Suprapubic skin (tissue), 4 donors: ENCODE measurements around the gene LPAR4. TPM values are rescaled to one million over a fixed set of nuclear protein-coding genes. Genes with fewer than 3 reads are reported as not detected.
A peak's percentile ranks its signal among the peaks of the same experiment; 100 is the strongest.

Experiments
- DNase-seq, 2 donors: peaks; one replicate each; pipeline ENCODE4 v3.0.0-alpha.2; 2019; ENCODE audit warnings: low spot score in 2 of 2
- H3K27ac ChIP-seq: fragments of 200-600 bp; sonication (generic); one replicate; pipeline ENCODE4 v1.5.1; 2019
- H3K27me3 ChIP-seq: fragments of 200-600 bp; sonication (generic); one replicate; pipeline ENCODE4 v1.5.1; 2019
- H3K36me3 ChIP-seq: fragments of 200-600 bp; sonication (generic); one replicate; pipeline ENCODE4 v1.5.1; 2019
- H3K4me1 ChIP-seq: fragments of 200-600 bp; sonication (generic); one replicate; pipeline ENCODE4 v1.5.1; 2019
- H3K4me3 ChIP-seq: fragments of 200-600 bp; sonication (generic); one replicate; pipeline ENCODE4 v1.5.1; 2019; ENCODE audit warnings: mild to moderate bottlenecking
- H3K9me3 ChIP-seq: fragments of 200-600 bp; sonication (generic); one replicate; pipeline ENCODE4 v1.5.1; 2019
- CTCF ChIP-seq, 2 donors: fragments of 200-600 bp in 1 of 2; fragments of 450-650 bp in 1 of 2; sonication (generic) in 1 of 2; IDR thresholded peaks; one replicate each; pipeline ENCODE4 v1.5.1; 2016 to 2019; ENCODE audit warnings: antibody characterized with exemption in 2 of 2, mild to moderate bottlenecking in 1 of 2, moderate library complexity in 1 of 2
- EP300 ChIP-seq: sonication (generic); formaldehyde crosslinking; IDR thresholded peaks from one replicate; pipeline ENCODE4 v1.6.1; 2017; ENCODE audit warnings: antibody characterized with exemption
- POLR2A ChIP-seq, 2 donors: fragments of 450-650 bp; IDR thresholded peaks; one replicate each; pipeline ENCODE4 v1.6.1; 2017; ENCODE audit warnings: antibody characterized with exemption in 2 of 2, mild to moderate bottlenecking in 2 of 2, moderate library complexity in 2 of 2
- POLR2AphosphoS5 ChIP-seq, 3 donors: sonication (generic); formaldehyde crosslinking; IDR thresholded peaks; one replicate each; pipeline ENCODE4 v1.6.1; 2017; ENCODE audit warnings: antibody characterized with exemption in 3 of 3
- WGBS: methylation state at CpG from one replicate; pipeline ENCODE4 v1.1.5; 2018; 5-methylcytosine and 5-hydroxymethylcytosine counted together
- total RNA-seq, 4 donors: library from RNA; depleted of rRNA; stranded (reverse); fragments of >200 nt; gene quantifications; one replicate each; pipeline ENCODE4 v1.1.0, GENCODE V29; 2016

LPAR4 gene
- total RNA-seq, result under 1 TPM in 1 of 4 donors, not detected in 3; 0.32 TPM

- Histone ChIP-seq H3K36me3 (no peaks in the 10 kb centered on the region), H3K9me3 (no peaks in the 10 kb centered on the region), H3K27ac (no peak within 1 kb of the TSS), H3K4me3 (peak within 1 kb of the TSS; percentile 28), H3K27me3 (no peaks in the 10 kb centered on the region), H3K4me1 (no peaks in the 10 kb centered on the region)
- 36% methylated on average over 9 of the region's 9 CpGs for WGBS
- no peak for TF ChIP-seq CTCF (IDR thresholded peaks at IDR 0.05)
- TF ChIP-seq POLR2AphosphoS5 (IDR thresholded peaks at IDR 0.05), result no peak
- TF ChIP-seq POLR2A (IDR thresholded peaks at IDR 0.05), result no peak
- TF ChIP-seq EP300, result no peak
- DNase-seq, result no peak
Measured at GRCh38 chrX:78747489-78747888, at the start of gene LPAR4. Gene LPAR4 (plus strand): TSS chrX:78747720. CDS start chrX:78754870, 7,150 bp downstream.

DNA sequence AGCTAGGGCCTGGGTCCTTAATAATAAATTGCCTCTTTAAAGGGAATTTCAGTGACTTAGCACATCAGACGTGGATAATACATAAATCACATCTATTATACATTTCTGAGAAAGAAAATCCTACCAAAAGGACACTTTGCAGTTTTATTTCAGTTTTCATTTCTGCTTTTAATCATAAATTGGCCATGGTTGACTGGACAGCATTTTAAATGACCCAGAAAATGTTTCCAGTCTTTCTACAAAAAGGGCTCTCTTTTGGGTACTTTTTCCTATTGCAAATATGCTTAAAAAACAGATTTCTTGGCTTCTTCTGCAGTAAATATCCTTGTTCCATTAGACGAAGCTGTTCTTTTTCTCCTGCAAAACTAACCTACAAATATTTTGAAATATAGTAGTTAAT, 41.4 kb upstream of the LPAR4 start:
- Histone ChIP-seq H3K27ac (no peak overlapping the region), H3K4me3 (no peak overlapping the region), H3K36me3 (no peaks in the 10 kb centered on the region), H3K27me3 (no peaks in the 10 kb centered on the region), H3K9me3 (no peaks in the 10 kb centered on the region), H3K4me1 (no peaks in the 10 kb centered on the region)
- DNase-seq, result no peak
- TF ChIP-seq CTCF (IDR thresholded peaks at IDR 0.05) (no peak), POLR2AphosphoS5 (IDR thresholded peaks at IDR 0.05) (no peak), EP300 (no peak)
- WGBS, result 26% methylated on average over 2 of the region's 2 CpGs

- H3K4me1 ChIP-seq, result no peaks in the 10 kb centered on the region
- H3K9me3 ChIP-seq, result no peaks in the 10 kb centered on the region
- no peak overlapping the region for H3K4me3 ChIP-seq
- WGBS, result 31% methylated on average over 2 of the region's 2 CpGs
- DNase-seq, result no peak
- H3K27ac ChIP-seq, result no peak overlapping the region
- TF ChIP-seq POLR2AphosphoS5 (IDR thresholded peaks at IDR 0.05) (no peak), CTCF (IDR thresholded peaks at IDR 0.05) (no peak), POLR2A (IDR thresholded peaks at IDR 0.05) (no peak), EP300 (no peak)
- no peaks in the 10 kb centered on the region for H3K27me3 ChIP-seq
- H3K36me3 ChIP-seq, result no peaks in the 10 kb centered on the region
Measured at GRCh38 chrX:78708262-78708661, 39.3 kb upstream of the LPAR4 start.

DNA sequence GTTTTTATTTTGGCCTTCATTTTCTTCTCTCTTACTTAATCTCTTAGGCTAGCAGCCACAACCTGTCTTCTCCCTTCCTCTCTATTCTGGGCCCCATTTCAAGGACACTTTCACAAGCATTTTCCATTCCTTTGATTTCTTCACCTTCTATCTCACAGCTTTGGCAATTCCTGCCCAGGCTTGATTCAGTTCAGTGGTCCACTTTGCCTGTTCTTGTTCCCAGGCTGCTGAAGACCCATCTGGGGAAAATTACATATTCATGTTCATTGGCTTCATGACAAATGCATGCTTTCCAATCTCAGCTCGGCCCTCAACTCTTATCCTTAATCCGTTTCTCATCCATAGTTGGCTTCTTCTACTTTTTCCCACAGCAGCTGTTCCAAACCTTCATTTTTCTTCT, 38.7 kb upstream of the LPAR4 start:
- DNase-seq, result no peak
- no peaks in the 10 kb centered on the region for H3K27me3 ChIP-seq
- H3K4me1 ChIP-seq, result no peaks in the 10 kb centered on the region
- H3K36me3 ChIP-seq, result no peaks in the 10 kb centered on the region
- no peaks in the 10 kb centered on the region for H3K9me3 ChIP-seq
- no peak for TF ChIP-seq POLR2A (IDR thresholded peaks at IDR 0.05)
- TF ChIP-seq EP300, result no peak
- TF ChIP-seq CTCF (IDR thresholded peaks at IDR 0.05), result no peak
- no peak for TF ChIP-seq POLR2AphosphoS5 (IDR thresholded peaks at IDR 0.05)
- no peak overlapping the region for H3K27ac ChIP-seq
- 38% methylated on average over 2 of the region's 2 CpGs for WGBS
- no peak overlapping the region for H3K4me3 ChIP-seq

- WGBS, result 33% methylated on average over 1 of the region's 1 CpG
- H3K9me3 ChIP-seq, result no peaks in the 10 kb centered on the region
- no peak for DNase-seq
- H3K4me1 ChIP-seq, result no peaks in the 10 kb centered on the region
- H3K27ac ChIP-seq, result no peak overlapping the region
- no peak overlapping the region for H3K4me3 ChIP-seq
- no peaks in the 10 kb centered on the region for H3K27me3 ChIP-seq
- no peak for TF ChIP-seq POLR2AphosphoS5 (IDR thresholded peaks at IDR 0.05)
- TF ChIP-seq POLR2A (IDR thresholded peaks at IDR 0.05), result no peak
- no peak for TF ChIP-seq CTCF (IDR thresholded peaks at IDR 0.05)
- TF ChIP-seq EP300, result no peak
- no peaks in the 10 kb centered on the region for H3K36me3 ChIP-seq
Measured at GRCh38 chrX:78710171-78710570, 37.3 kb upstream of the LPAR4 start.
